SK-N-MC (cell line): ENCODE results near the gene CLSTN2.

ENCODE experiments used
- EZH2 ChIP-seq: fragments of 200-600 bp; sonication (generic); IDR thresholded peaks from one replicate; pipeline ENCODE4 v1.6.1; 2017; ENCODE audit warnings: antibody characterized with exemption
- FOXP2 ChIP-seq: optimal IDR thresholded peaks from 2 replicates; pipeline ENCODE3; 2011; ENCODE audit warnings: mild to moderate bottlenecking, moderate library complexity; ENCODE audit not compliant: insufficient read depth; ENCODE audit errors: extremely low read length, control extremely low read depth
- POLR2AphosphoS5 ChIP-seq: IDR thresholded peaks from 2 replicates; pipeline ENCODE4 v1.6.1; 2012; ENCODE audit warnings: mild to moderate bottlenecking, low read depth, low read length, borderline replicate concordance

DNA sequence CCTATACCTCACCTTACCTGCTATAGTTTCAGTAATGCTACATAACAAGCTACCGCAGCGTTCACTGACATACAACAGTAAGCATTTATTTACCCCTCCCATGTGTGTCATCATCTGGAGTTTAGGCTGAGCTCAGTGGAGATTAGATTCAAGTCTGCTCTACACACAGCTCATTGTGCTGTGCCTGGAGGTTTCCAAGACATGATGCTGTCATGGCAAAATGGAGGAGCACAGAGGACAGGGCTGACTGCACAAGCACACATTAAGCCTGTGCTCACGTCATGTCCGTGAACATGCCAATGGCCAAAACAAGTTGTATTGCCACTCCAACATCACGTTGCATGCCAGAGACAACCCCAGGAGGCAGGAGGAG, 409.1 kb downstream of the CLSTN2 start:
- no peak for TF ChIP-seq EZH2
- TF ChIP-seq POLR2AphosphoS5: no peak
- no peak for TF ChIP-seq FOXP2
